ENCODE measurements around the gene ANXA9.

DNA sequence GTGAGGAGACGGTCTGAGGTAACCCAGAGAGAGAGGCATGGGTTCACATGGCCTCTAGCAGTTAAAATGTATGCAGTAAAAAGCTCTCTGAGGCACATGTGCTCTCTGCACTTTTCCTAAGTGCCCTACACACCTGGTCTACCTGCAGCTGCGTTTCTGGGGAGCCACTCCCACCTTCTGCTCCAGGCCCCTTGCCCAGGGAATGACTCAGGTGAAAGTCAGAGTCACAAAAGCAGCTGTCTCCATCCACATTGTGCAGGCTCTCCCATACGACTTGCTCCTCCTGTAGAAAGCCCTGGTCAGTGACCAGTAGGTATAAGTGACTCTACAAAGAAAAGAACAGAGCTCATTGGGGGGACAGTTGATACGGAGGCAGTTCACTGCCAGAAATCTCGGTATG is 15.9 kb downstream of the ANXA9 start:
- TF ChIP-seq, protein P1, sequence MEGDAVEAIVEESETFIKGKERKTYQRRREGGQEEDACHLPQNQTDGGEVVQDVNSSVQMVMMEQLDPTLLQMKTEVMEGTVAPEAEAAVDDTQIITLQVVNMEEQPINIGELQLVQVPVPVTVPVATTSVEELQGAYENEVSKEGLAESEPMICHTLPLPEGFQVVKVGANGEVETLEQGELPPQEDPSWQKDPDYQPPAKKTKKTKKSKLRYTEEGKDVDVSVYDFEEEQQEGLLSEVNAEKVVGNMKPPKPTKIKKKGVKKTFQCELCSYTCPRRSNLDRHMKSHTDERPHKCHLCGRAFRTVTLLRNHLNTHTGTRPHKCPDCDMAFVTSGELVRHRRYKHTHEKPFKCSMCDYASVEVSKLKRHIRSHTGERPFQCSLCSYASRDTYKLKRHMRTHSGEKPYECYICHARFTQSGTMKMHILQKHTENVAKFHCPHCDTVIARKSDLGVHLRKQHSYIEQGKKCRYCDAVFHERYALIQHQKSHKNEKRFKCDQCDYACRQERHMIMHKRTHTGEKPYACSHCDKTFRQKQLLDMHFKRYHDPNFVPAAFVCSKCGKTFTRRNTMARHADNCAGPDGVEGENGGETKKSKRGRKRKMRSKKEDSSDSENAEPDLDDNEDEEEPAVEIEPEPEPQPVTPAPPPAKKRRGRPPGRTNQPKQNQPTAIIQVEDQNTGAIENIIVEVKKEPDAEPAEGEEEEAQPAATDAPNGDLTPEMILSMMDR (IDR thresholded peaks at IDR 0.05) = no peak
- no peak for TF ChIP-seq EZH2phosphoT487 (IDR thresholded peaks at IDR 0.05)
- TF ChIP-seq EZH2 (IDR thresholded peaks at IDR 0.05) = no peak
